Endothelial cell of umbilical vein (primary cell): ENCODE results near the gene SCYGR7. TPM values are rescaled to one million over a fixed set of nuclear protein-coding genes. Genes with fewer than 3 reads are reported as not detected.

Experiments used
- Bru-seq: library from RNA; stranded (reverse); fragments of 400-500 nt; gene quantifications from one replicate; lab custom pipeline; 2021; lab: Mats Ljungman, UMichigan
- BruChase-seq, 2 experiments: library from RNA; stranded (reverse); fragments of 400-500 nt; gene quantifications; one replicate each; lab custom pipeline; 2021; lab: Mats Ljungman, UMichigan
- BruUV-seq: library from RNA; stranded (reverse); fragments of 400-500 nt; replicated peaks from 2 replicates; lab custom pipeline; 2021; lab: Mats Ljungman, UMichigan
- CTCF ChIA-PET: fragments of 300-600, 350-600 bp; sonication (Branson Sonifier 250); formaldehyde crosslinking; loops from one replicate; lab custom pipeline; 2021; ENCODE audit warnings: antibody characterized with exemption, inconsistent platforms; lab: Charles Lee
- POLR2A ChIA-PET: fragments of 300-600, 350-600 bp; sonication (Branson Sonifier 250); formaldehyde crosslinking; loops from one replicate; lab custom pipeline; 2021; ENCODE audit warnings: antibody characterized with exemption, inconsistent platforms; lab: Charles Lee
- DNase-seq: peaks from one replicate; pipeline ENCODE4 v3.0.0-alpha.2; 2011; ENCODE audit warnings: low read depth, low spot score
- FAIRE-seq: peaks from 2 replicates; lab custom pipeline; 2011; peaks lifted over from hg19 to GRCh38; lab: Jason Lieb, UNC
- H2AFZ ChIP-seq: 2 replicates; pipeline ENCODE4 v1.6.0; 2012; ENCODE audit warnings: low read depth, low read length, control low read depth, inconsistent platforms
- H3K27ac ChIP-seq: 2 replicates; pipeline ENCODE4 v1.5.1; 2011; ENCODE audit warnings: low read depth, mild to moderate bottlenecking, control low read depth, low read length, moderate library complexity; ENCODE audit not compliant: insufficient read depth
- H3K27me3 ChIP-seq, 2 experiments: 2 replicates each; pipeline versions ENCODE4 v1.6.0 to v1.6.1; 2011; ENCODE audit warnings: low read length in 2 of 2, mixed read lengths in 1 of 2; ENCODE audit not compliant: control insufficient read depth in 2 of 2, insufficient read depth in 2 of 2
- H3K36me3 ChIP-seq, 2 experiments: 2 replicates in 1 of 2; 3 replicates in 1 of 2; pipeline ENCODE4 v1.5.1; 2011; ENCODE audit warnings: low read length in 2 of 2, mild to moderate bottlenecking in 1 of 2, moderate library complexity in 1 of 2; ENCODE audit not compliant: control insufficient read depth in 2 of 2, insufficient read depth in 2 of 2; ENCODE audit errors: extremely low read depth in 1 of 2
- H3K4me1 ChIP-seq: 3 replicates; pipeline ENCODE4 v1.5.1; 2011; ENCODE audit warnings: mild to moderate bottlenecking, low read length; ENCODE audit not compliant: control insufficient read depth, insufficient read depth; ENCODE audit errors: extremely low read depth
- H3K4me2 ChIP-seq: 2 replicates; pipeline ENCODE4 v1.6.1; 2011; ENCODE audit warnings: low read length, control low read depth, mixed read lengths; ENCODE audit not compliant: insufficient read depth
- H3K4me3 ChIP-seq, 3 experiments: fragments of 200-600 bp in 1 of 3; sonication (generic), shearing (Covaris generic) in 1 of 3; replicated peaks in 1 of 3; 2 replicates each; pipeline ENCODE4 v1.5.1; 2011 to 2016; ENCODE audit warnings: control low read depth in 3 of 3, low read length in 3 of 3, mild to moderate bottlenecking in 2 of 3, inconsistent platforms in 1 of 3, low read depth in 1 of 3, moderate library complexity in 1 of 3; ENCODE audit not compliant: insufficient read depth in 1 of 3
- H3K79me2 ChIP-seq: 2 replicates; pipeline ENCODE4 v1.6.0; 2012; ENCODE audit warnings: low read length, inconsistent platforms; ENCODE audit not compliant: control insufficient read depth, insufficient read depth
- H3K9ac ChIP-seq: replicated peaks from 2 replicates; pipeline ENCODE3; 2011; ENCODE audit warnings: low read length, control low read depth; ENCODE audit not compliant: insufficient read depth; ENCODE audit errors: extremely low read depth
- H3K9me1 ChIP-seq: replicated peaks from 3 replicates; pipeline ENCODE4 v1.6.0; 2011; ENCODE audit warnings: mild to moderate bottlenecking, low read length; ENCODE audit not compliant: control insufficient read depth, insufficient read depth; ENCODE audit errors: extremely low read depth
- H3K9me3 ChIP-seq: replicated peaks from 2 replicates; pipeline ENCODE4 v1.5.1; 2012; ENCODE audit warnings: low read length, inconsistent platforms; ENCODE audit not compliant: control insufficient read depth, insufficient read depth
- H4K20me1 ChIP-seq: replicated peaks from 2 replicates; pipeline ENCODE3; 2011; ENCODE audit warnings: mild to moderate bottlenecking, low read length; ENCODE audit not compliant: control insufficient read depth, insufficient read depth; ENCODE audit errors: extremely low read depth
- CTCF ChIP-seq, 2 donors: IDR thresholded peaks; 1 replicate in 1 of 2; 2 replicates in 1 of 2; pipeline ENCODE4 v1.5.1; 2011; ENCODE audit warnings: low read length in 2 of 2, mild to moderate bottlenecking in 2 of 2, moderate library complexity in 2 of 2, control low read depth in 1 of 2, inconsistent platforms in 1 of 2, low read depth in 1 of 2; ENCODE audit not compliant: insufficient read depth in 1 of 2; ENCODE audit errors: extremely low read depth in 1 of 2
- EZH2 ChIP-seq: IDR thresholded peaks from 2 replicates; pipeline ENCODE4 v1.6.1; 2012; ENCODE audit warnings: borderline replicate concordance, low read depth, mild to moderate bottlenecking, moderate library complexity, low read length, inconsistent platforms; ENCODE audit not compliant: severe bottlenecking
- FOS ChIP-seq: IDR thresholded peaks from 2 replicates; pipeline ENCODE4 v1.6.1; 2011; ENCODE audit warnings: mild to moderate bottlenecking, low read length, moderate library complexity, borderline replicate concordance; ENCODE audit not compliant: insufficient read depth
- GATA2 ChIP-seq: IDR thresholded peaks from 2 replicates; pipeline ENCODE4 v1.7.0; 2011; ENCODE audit warnings: low read depth, mild to moderate bottlenecking, moderate library complexity, mixed read lengths, low read length; ENCODE audit not compliant: insufficient read length, insufficient read depth
- JUN ChIP-seq: IDR thresholded peaks from 2 replicates; pipeline ENCODE4 v1.6.1; 2011; ENCODE audit warnings: borderline replicate concordance, low read depth; ENCODE audit not compliant: insufficient read length, insufficient read depth
- MAX ChIP-seq: IDR thresholded peaks from 2 replicates; pipeline ENCODE4 v1.6.1; 2011; ENCODE audit not compliant: insufficient read depth, insufficient read length
- MYC ChIP-seq: IDR thresholded peaks from one replicate; pipeline ENCODE4 v1.6.1; 2011; ENCODE audit warnings: mild to moderate bottlenecking, low read depth, low read length
- POLR2A ChIP-seq: IDR thresholded peaks from 2 replicates; pipeline ENCODE4 v1.6.1; 2012; ENCODE audit warnings: low read depth, mild to moderate bottlenecking, control low read depth, low read length
- POLR2AphosphoS5 ChIP-seq: IDR thresholded peaks from 2 replicates; pipeline ENCODE4 v1.6.1; 2012; ENCODE audit warnings: low read depth, mild to moderate bottlenecking, control low read depth, low read length, moderate library complexity; ENCODE audit not compliant: insufficient read depth
- dilution Hi-C: fragments of 300-500 bp; cut with MboI; formaldehyde crosslinking; loops from one replicate; pipeline ENCODE4 v1.15.0; 2019; ENCODE audit warnings: low sequenced_read_pairs; ENCODE audit not compliant: extremely low pct_ligation_motif_present
- intact Hi-C: fragments of 100-400 bp; cut with micrococcal nuclease; formaldehyde crosslinking; loops from one replicate; pipeline ENCODE4 v1.10.0; 2022
- long read RNA-seq: library from polyadenylated mRNA; stranded (forward); transcript quantifications from one replicate; pipeline ENCODE4 v2.0.0, GENCODE V29; 2021
- polyA minus RNA-seq, 3 experiments: library from RNA; depleted of rRNA, polyadenylated mRNA; stranded (reverse); fragments of >200 nt; gene quantifications; 1 replicate in 1 of 3; 2 replicates in 2 of 3; pipeline ENCODE4 v1.2.3, GENCODE V29; 2011
- polyA plus RNA-seq, 4 experiments: library from polyadenylated mRNA; depleted of rRNA in 3 of 4; stranded (reverse) in 3 of 4; unstranded in 1 of 4; fragments of >200 nt; gene quantifications; 2 replicates each; pipeline versions ENCODE4 v1.2.1 to v1.2.3, GENCODE V29; 2011 to 2012; ENCODE audit warnings: missing spikeins in 1 of 4
- total RNA-seq: library from RNA; stranded (reverse); gene quantifications from 2 replicates; pipeline ENCODE4 v1.2.3, GENCODE V29; 2021

SCYGR7 gene
- total RNA-seq (not detected in 2 replicates), polyA plus RNA-seq (not detected in 2 replicates), polyA minus RNA-seq (not detected in 2 replicates), Bru-seq, nascent RNA (not detected), BruChase-seq, experiment 1, labeled RNA remaining after a 6-hour chase (not detected), BruChase-seq, experiment 2, labeled RNA remaining after a 2-hour chase (not detected)
- polyA plus RNA-seq (2011; cell fraction: cytosol; rRNA removed) = not detected in 2 replicates
- not detected in 2 replicates for polyA plus RNA-seq (2011; cell fraction: nucleus; rRNA removed)
- not detected in 2 replicates for polyA plus RNA-seq (2012)
- polyA minus RNA-seq (2011; cell fraction: cytosol; rRNA and poly(A)+ RNA removed) = not detected
- polyA minus RNA-seq (2011; cell fraction: nucleus; rRNA and poly(A)+ RNA removed) = not detected in 2 replicates
- long read RNA-seq = 0 reads

GRCh38 chr2:227728035-227728434 is at the start of gene SCYGR7:
Gene SCYGR7, plus strand, starts transcription at chr2:227728335. Its CDS starts 0 bp downstream, at chr2:227728335.
- Histone ChIP-seq H3K27ac (no peak within 1 kb of the TSS), H3K4me3 (no peak within 1 kb of the TSS), H4K20me1 (no peaks in the 10 kb centered on the region), H3K36me3 (no peaks in the 10 kb centered on the region), H3K9me1 (no peaks in the 10 kb centered on the region), H3K4me2 (no peak within 1 kb of the TSS), H3K9me3 (no peaks in the 10 kb centered on the region), H3K9ac (no peak within 1 kb of the TSS), H2AFZ (no peak within 1 kb of the TSS), H3K79me2 (no peaks in the 10 kb centered on the region), H3K4me1 (no peaks in the 10 kb centered on the region), H3K27me3 (no peaks in the 10 kb centered on the region)
- POLR2A ChIA-PET = no interaction called here
- DNase-seq (no peak), FAIRE-seq (no peak)
- dilution Hi-C loops (no loop called here), intact Hi-C loops (no loop called here)
- CTCF ChIA-PET = no interaction called here
- no TSS peak for BruUV-seq
- no peak for TF ChIP-seq JUN
- no peak for TF ChIP-seq POLR2AphosphoS5
- no peak for TF ChIP-seq EZH2
- TF ChIP-seq CTCF (IDR thresholded peaks at IDR 0.05; ENCODE audit: extremely low read depth in 1 of 2, insufficient read depth in 1 of 2, low read depth in 1 of 2, low read length in 2 of 2) = no peak
- no peak for TF ChIP-seq MYC
- TF ChIP-seq MAX = no peak
- TF ChIP-seq POLR2A = no peak
- no peak for TF ChIP-seq GATA2
- TF ChIP-seq FOS = no peak
